Endothelial cell of umbilical vein (primary cell): ENCODE results near the gene GON4L. TPM values are rescaled to one million over a fixed set of nuclear protein-coding genes. Genes with fewer than 3 reads are reported as not detected.

Experiments
- BruUV-seq: library from RNA; stranded (reverse); fragments of 400-500 nt; replicated peaks from 2 replicates; lab custom pipeline; 2021; lab: Mats Ljungman, UMichigan
- CTCF ChIA-PET: fragments of 300-600, 350-600 bp; sonication (Branson Sonifier 250); formaldehyde crosslinking; loops from one replicate; lab custom pipeline; 2021; ENCODE audit warnings: antibody characterized with exemption, inconsistent platforms; lab: Charles Lee
- POLR2A ChIA-PET: fragments of 300-600, 350-600 bp; sonication (Branson Sonifier 250); formaldehyde crosslinking; loops from one replicate; lab custom pipeline; 2021; ENCODE audit warnings: antibody characterized with exemption, inconsistent platforms; lab: Charles Lee
- DNase-seq: peaks from one replicate; pipeline ENCODE4 v3.0.0-alpha.2; 2011; ENCODE audit warnings: low read depth, low spot score
- FAIRE-seq: peaks from 2 replicates; lab custom pipeline; 2011; peaks lifted over from hg19 to GRCh38; lab: Jason Lieb, UNC
- H2AFZ ChIP-seq: 2 replicates; pipeline ENCODE4 v1.6.0; 2012; ENCODE audit warnings: low read depth, low read length, control low read depth, inconsistent platforms
- H3K27ac ChIP-seq: 2 replicates; pipeline ENCODE4 v1.5.1; 2011; ENCODE audit warnings: low read depth, mild to moderate bottlenecking, control low read depth, low read length, moderate library complexity; ENCODE audit not compliant: insufficient read depth
- H3K27me3 ChIP-seq, 2 experiments: 2 replicates each; pipeline versions ENCODE4 v1.6.0 to v1.6.1; 2011; ENCODE audit warnings: low read length in 2 of 2, mixed read lengths in 1 of 2; ENCODE audit not compliant: control insufficient read depth in 2 of 2, insufficient read depth in 2 of 2
- H3K36me3 ChIP-seq, 2 experiments: 2 replicates in 1 of 2; 3 replicates in 1 of 2; pipeline ENCODE4 v1.5.1; 2011; ENCODE audit warnings: low read length in 2 of 2, mild to moderate bottlenecking in 1 of 2, moderate library complexity in 1 of 2; ENCODE audit not compliant: control insufficient read depth in 2 of 2, insufficient read depth in 2 of 2; ENCODE audit errors: extremely low read depth in 1 of 2
- H3K4me1 ChIP-seq: 3 replicates; pipeline ENCODE4 v1.5.1; 2011; ENCODE audit warnings: mild to moderate bottlenecking, low read length; ENCODE audit not compliant: control insufficient read depth, insufficient read depth; ENCODE audit errors: extremely low read depth
- H3K4me2 ChIP-seq: 2 replicates; pipeline ENCODE4 v1.6.1; 2011; ENCODE audit warnings: low read length, control low read depth, mixed read lengths; ENCODE audit not compliant: insufficient read depth
- H3K4me3 ChIP-seq, 3 experiments: fragments of 200-600 bp in 1 of 3; sonication (generic), shearing (Covaris generic) in 1 of 3; replicated peaks in 1 of 3; 2 replicates each; pipeline ENCODE4 v1.5.1; 2011 to 2016; ENCODE audit warnings: control low read depth in 3 of 3, low read length in 3 of 3, mild to moderate bottlenecking in 2 of 3, inconsistent platforms in 1 of 3, low read depth in 1 of 3, moderate library complexity in 1 of 3; ENCODE audit not compliant: insufficient read depth in 1 of 3
- H3K79me2 ChIP-seq: 2 replicates; pipeline ENCODE4 v1.6.0; 2012; ENCODE audit warnings: low read length, inconsistent platforms; ENCODE audit not compliant: control insufficient read depth, insufficient read depth
- H3K9ac ChIP-seq: replicated peaks from 2 replicates; pipeline ENCODE3; 2011; ENCODE audit warnings: low read length, control low read depth; ENCODE audit not compliant: insufficient read depth; ENCODE audit errors: extremely low read depth
- H3K9me1 ChIP-seq: replicated peaks from 3 replicates; pipeline ENCODE4 v1.6.0; 2011; ENCODE audit warnings: mild to moderate bottlenecking, low read length; ENCODE audit not compliant: control insufficient read depth, insufficient read depth; ENCODE audit errors: extremely low read depth
- H3K9me3 ChIP-seq: replicated peaks from 2 replicates; pipeline ENCODE4 v1.5.1; 2012; ENCODE audit warnings: low read length, inconsistent platforms; ENCODE audit not compliant: control insufficient read depth, insufficient read depth
- H4K20me1 ChIP-seq: replicated peaks from 2 replicates; pipeline ENCODE3; 2011; ENCODE audit warnings: mild to moderate bottlenecking, low read length; ENCODE audit not compliant: control insufficient read depth, insufficient read depth; ENCODE audit errors: extremely low read depth
- FOS ChIP-seq: IDR thresholded peaks from 2 replicates; pipeline ENCODE4 v1.6.1; 2011; ENCODE audit warnings: mild to moderate bottlenecking, low read length, moderate library complexity, borderline replicate concordance; ENCODE audit not compliant: insufficient read depth
- GATA2 ChIP-seq: IDR thresholded peaks from 2 replicates; pipeline ENCODE4 v1.7.0; 2011; ENCODE audit warnings: low read depth, mild to moderate bottlenecking, moderate library complexity, mixed read lengths, low read length; ENCODE audit not compliant: insufficient read length, insufficient read depth
- JUN ChIP-seq: IDR thresholded peaks from 2 replicates; pipeline ENCODE4 v1.6.1; 2011; ENCODE audit warnings: borderline replicate concordance, low read depth; ENCODE audit not compliant: insufficient read length, insufficient read depth
- MYC ChIP-seq: IDR thresholded peaks from one replicate; pipeline ENCODE4 v1.6.1; 2011; ENCODE audit warnings: mild to moderate bottlenecking, low read depth, low read length
- POLR2AphosphoS5 ChIP-seq: IDR thresholded peaks from 2 replicates; pipeline ENCODE4 v1.6.1; 2012; ENCODE audit warnings: low read depth, mild to moderate bottlenecking, control low read depth, low read length, moderate library complexity; ENCODE audit not compliant: insufficient read depth
- dilution Hi-C: fragments of 300-500 bp; cut with MboI; formaldehyde crosslinking; loops from one replicate; pipeline ENCODE4 v1.15.0; 2019; ENCODE audit warnings: low sequenced_read_pairs; ENCODE audit not compliant: extremely low pct_ligation_motif_present
- intact Hi-C: fragments of 100-400 bp; cut with micrococcal nuclease; formaldehyde crosslinking; loops from one replicate; pipeline ENCODE4 v1.10.0; 2022
- polyA plus RNA-seq, 4 experiments: library from polyadenylated mRNA; depleted of rRNA in 3 of 4; stranded (reverse) in 3 of 4; unstranded in 1 of 4; fragments of >200 nt; gene quantifications; 2 replicates each; pipeline versions ENCODE4 v1.2.1 to v1.2.3, GENCODE V29; 2011 to 2012; ENCODE audit warnings: missing spikeins in 1 of 4
- total RNA-seq: library from RNA; stranded (reverse); gene quantifications from 2 replicates; pipeline ENCODE4 v1.2.3, GENCODE V29; 2021
- TF ChIP-seq, protein P1 (sequence below), 2 donors: IDR thresholded peaks; 1 replicate in 1 of 2; 2 replicates in 1 of 2; pipeline ENCODE4 v1.5.1; 2011; ENCODE audit warnings: low read length in 2 of 2, mild to moderate bottlenecking in 2 of 2, moderate library complexity in 2 of 2, control low read depth in 1 of 2, inconsistent platforms in 1 of 2, low read depth in 1 of 2; ENCODE audit not compliant: insufficient read depth in 1 of 2; ENCODE audit errors: extremely low read depth in 1 of 2
- TF ChIP-seq, protein P2 (sequence below): IDR thresholded peaks from 2 replicates; pipeline ENCODE4 v1.6.1; 2011; ENCODE audit not compliant: insufficient read depth, insufficient read length

The GON4L gene
- total and polyA plus RNA-seq, 2 donors (not counting 3 experiments of a cell fraction or from before 2014, with no cell fraction given): 30.5 to 58.7 TPM

DNA sequence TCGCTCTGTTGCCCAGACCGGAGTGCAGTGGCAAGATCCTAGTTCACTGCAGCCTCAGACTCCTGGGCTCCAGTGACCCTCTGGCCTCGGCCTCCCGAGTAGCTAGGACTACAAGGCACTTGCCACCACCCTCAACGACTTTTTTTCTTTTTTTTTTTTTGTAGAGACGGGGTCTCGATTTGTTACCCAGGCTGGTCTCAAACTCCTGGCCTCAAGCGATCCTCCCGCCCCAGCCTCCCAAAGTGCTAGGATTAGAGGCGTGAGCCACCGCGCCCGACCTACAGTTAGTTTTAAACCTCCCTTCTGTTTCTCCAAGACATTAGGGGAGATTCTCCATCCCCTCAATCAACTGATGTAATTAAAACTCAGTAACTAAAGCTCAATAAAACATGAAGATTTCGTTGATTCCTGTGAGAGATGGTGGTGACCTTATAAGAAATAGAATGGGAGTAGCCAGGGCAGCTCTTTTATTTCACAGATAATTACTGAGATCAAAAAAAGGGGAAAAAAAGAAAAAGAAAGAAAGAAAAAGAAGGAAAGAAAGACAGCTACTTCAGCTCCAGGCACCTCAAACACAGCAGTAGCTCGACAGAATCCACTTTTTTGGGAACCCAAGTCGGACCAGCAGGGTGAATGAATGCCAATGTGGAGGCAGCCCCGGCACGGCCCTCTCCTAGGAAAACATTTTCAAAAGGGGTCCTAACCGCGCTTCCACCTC lies 598 bp downstream of the GON4L start:
- DNase-seq (no peak), FAIRE-seq (no peak)
- no peaks in the 10 kb centered on the region for H3K9me1 ChIP-seq
- TF ChIP-seq POLR2AphosphoS5 (no peak), MYC (no peak), FOS (no peak), JUN (no peak), GATA2 (no peak)
- TF ChIP-seq, protein P1, sequence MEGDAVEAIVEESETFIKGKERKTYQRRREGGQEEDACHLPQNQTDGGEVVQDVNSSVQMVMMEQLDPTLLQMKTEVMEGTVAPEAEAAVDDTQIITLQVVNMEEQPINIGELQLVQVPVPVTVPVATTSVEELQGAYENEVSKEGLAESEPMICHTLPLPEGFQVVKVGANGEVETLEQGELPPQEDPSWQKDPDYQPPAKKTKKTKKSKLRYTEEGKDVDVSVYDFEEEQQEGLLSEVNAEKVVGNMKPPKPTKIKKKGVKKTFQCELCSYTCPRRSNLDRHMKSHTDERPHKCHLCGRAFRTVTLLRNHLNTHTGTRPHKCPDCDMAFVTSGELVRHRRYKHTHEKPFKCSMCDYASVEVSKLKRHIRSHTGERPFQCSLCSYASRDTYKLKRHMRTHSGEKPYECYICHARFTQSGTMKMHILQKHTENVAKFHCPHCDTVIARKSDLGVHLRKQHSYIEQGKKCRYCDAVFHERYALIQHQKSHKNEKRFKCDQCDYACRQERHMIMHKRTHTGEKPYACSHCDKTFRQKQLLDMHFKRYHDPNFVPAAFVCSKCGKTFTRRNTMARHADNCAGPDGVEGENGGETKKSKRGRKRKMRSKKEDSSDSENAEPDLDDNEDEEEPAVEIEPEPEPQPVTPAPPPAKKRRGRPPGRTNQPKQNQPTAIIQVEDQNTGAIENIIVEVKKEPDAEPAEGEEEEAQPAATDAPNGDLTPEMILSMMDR (IDR thresholded peaks at IDR 0.05; ENCODE audit: extremely low read depth in 1 of 2, insufficient read depth in 1 of 2, low read depth in 1 of 2, low read length in 2 of 2): no peak
- TF ChIP-seq, protein P2, sequence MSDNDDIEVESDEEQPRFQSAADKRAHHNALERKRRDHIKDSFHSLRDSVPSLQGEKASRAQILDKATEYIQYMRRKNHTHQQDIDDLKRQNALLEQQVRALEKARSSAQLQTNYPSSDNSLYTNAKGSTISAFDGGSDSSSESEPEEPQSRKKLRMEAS: no peak
- intact Hi-C loops: loop anchor here (10.0 kb wide), 1 partner anchor 172 kb away; the partner anchor contains the start of genes DAP3 and YY1AP1
- H3K9me3 ChIP-seq: no peaks in the 10 kb centered on the region
- peak overlapping the region; percentile 25 for H2AFZ ChIP-seq
- CTCF ChIA-PET: interaction anchor here (0.7 to 1.4 kb wide), 7 partner anchors 8 to 133 kb away, joined by 3 to 7 read pairs (median 3); no protein-coding TSS in a partner anchor
- H3K27ac ChIP-seq: peak overlapping the region; percentile 28
- H3K4me1 ChIP-seq: peaks cover 21% of the 10 kb centered on the region
- H3K4me2 ChIP-seq: peak overlapping the region; percentile 77
- dilution Hi-C loops: no loop called here
- no peaks in the 10 kb centered on the region for H3K27me3 ChIP-seq
- POLR2A ChIA-PET: interaction anchor here (1.6 kb wide), 1 partner anchor 37 kb away, joined by 5 read pairs; no protein-coding TSS in a partner anchor
- H3K9ac ChIP-seq: peak overlapping the region; percentile 61
- H3K36me3 ChIP-seq: peaks cover 8 to 12% of the 10 kb centered on the region in 2 experiments
- TSS peak; percentile 34 for BruUV-seq
- H3K4me3 ChIP-seq: peak overlapping the region; percentile 0 to 93 (median 71)
- H4K20me1 ChIP-seq: no peaks in the 10 kb centered on the region
- peaks cover 33% of the 10 kb centered on the region for H3K79me2 ChIP-seq
